Epidermal melanocyte (primary cell): ENCODE results near the gene BROX.
"Not testable (repeated sequence)": the region's sequence is repeated elsewhere in the genome, so short reads cannot be mapped to it uniquely, and the experiment has no call there.

Experiments
- DNase-seq: peaks from one replicate; pipeline ENCODE4 v3.0.0; 2011; ENCODE audit warnings: low spot score; ENCODE audit not compliant: insufficient read length

The BROX gene

GRCh38 chr1:222712253-222713090 is at the start of gene BROX, which contains the start of gene AIDA:
Gene BROX (plus strand): TSS chr1:222712564. CDS start chr1:222715700, 3,136 bp downstream.
Gene AIDA (minus strand): TSS chr1:222712491. CDS start chr1:222712317, 174 bp downstream.
- peak; percentile 63 for DNase-seq

- DNase-seq: no peak
Measured at GRCh38 chr1:222663431-222663934, 48.9 kb upstream of the BROX start.

GRCh38 chr1:222665964-222666363 is 46.4 kb upstream of the BROX start:
- no peak for DNase-seq

GRCh38 chr1:222668184-222668583 is 44.2 kb upstream of the BROX start:
- DNase-seq: not testable (repeated sequence)

GRCh38 chr1:222669107-222669506 is 43.3 kb upstream of the BROX start:
- not testable (repeated sequence) for DNase-seq

- no peak for DNase-seq
Measured at GRCh38 chr1:222670110-222670509, 42.3 kb upstream of the BROX start.

- DNase-seq: no peak
Measured at GRCh38 chr1:222680080-222680479, 32.3 kb upstream of the BROX start.

- DNase-seq: no peak
Measured at GRCh38 chr1:222691016-222691415, 21.3 kb upstream of the BROX start.

- no peak for DNase-seq
Measured at GRCh38 chr1:222694927-222695326, 17.4 kb upstream of the BROX start.

GRCh38 chr1:222696741-222697140 is 15.6 kb upstream of the BROX start:
- no peak for DNase-seq

GRCh38 chr1:222697203-222697602 is 15.2 kb upstream of the BROX start:
- no peak for DNase-seq

- DNase-seq: no peak
Measured at GRCh38 chr1:222697826-222698225, 14.5 kb upstream of the BROX start.

GRCh38 chr1:222702210-222702609 is 10.2 kb upstream of the BROX start:
- DNase-seq: no peak

GRCh38 chr1:222704260-222704659 is 8.1 kb upstream of the BROX start:
- no peak for DNase-seq

GRCh38 chr1:222706815-222707214 is 5.5 kb upstream of the BROX start:
- DNase-seq: no peak

GRCh38 chr1:222709700-222710153 is 2.6 kb upstream of the BROX start:
- DNase-seq: no peak

GRCh38 chr1:222711319-222712252 is 778 bp upstream of the BROX start:
- DNase-seq: peak; percentile 54

GRCh38 chr1:222713091-222713961 is 962 bp downstream of the BROX start:
- DNase-seq: peak; percentile 84

- no peak for DNase-seq
Measured at GRCh38 chr1:222716393-222716792, 4.0 kb downstream of the BROX start.

GRCh38 chr1:222728746-222729145 is 16.4 kb downstream of the BROX start:
- DNase-seq: no peak

- no peak for DNase-seq
Measured at GRCh38 chr1:222730866-222731265, 18.5 kb downstream of the BROX start.
